ENCODE data around the gene SRRM1.
"Not testable (repeated sequence)": the region's sequence is repeated elsewhere in the genome, so short reads cannot be mapped to it uniquely, and the experiment has no call there.

Gene SRRM1

DNA sequence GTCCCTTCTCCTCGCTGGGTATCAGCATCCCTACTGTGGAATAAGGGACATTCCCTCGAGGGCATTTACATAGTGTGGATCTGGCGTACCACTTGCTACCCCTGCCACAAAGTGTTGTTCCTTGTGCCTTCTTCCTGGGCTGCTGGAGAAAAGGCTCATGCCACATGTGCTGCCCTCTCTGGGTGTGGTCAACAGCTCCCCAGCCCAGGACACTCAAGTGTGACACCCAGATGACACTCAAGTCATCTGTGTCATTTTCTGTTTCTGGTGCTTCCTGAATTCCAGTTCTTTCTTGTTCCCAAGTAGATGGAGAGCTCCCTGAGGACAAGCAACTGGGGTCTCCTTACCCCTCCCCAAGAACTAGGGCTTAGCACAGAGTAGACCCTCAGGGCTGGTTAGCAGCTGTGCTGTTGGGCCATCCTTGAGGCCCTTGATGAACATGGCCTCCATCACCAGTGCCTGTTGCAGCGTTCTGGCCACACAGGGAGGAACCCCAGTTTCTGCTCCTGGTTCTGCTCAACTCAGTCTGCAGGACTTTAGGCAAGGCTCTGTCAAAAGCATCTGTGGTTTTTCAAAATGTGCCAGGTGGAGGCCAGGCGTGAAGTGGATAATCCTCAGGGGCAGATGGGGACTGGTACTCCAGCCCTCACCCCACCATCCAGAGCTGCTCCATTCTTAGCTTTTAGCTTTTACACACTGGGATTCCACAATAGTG, 53.1 kb downstream of the SRRM1 start:
- DNase-seq: no peak

DNA sequence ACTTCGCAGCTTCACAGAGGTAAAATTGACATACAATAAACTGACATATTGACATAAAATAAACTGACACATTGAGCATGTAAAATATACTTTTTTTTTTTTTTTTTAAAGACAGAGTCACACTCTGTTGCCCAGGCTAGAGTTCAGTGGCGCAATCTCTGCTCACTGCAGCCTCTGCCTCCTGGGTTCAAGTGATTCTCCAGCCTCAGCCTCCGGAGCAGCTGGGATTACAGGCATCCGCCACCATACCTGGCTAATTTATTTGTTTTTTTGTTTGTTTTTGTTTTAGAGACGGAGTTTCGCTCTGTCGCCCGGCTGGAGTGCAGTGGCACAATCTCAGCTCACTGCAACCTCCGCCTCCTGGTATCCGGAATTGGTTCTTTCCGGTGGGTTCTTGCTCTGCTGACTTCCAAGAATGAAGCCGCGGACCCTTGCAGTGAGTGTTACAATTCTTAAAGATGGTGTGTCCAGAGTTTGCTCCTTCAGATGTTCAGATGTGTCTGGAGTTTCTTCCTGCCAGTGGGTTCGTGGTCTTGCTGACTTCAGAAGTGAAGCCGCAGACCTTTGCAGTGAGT, 53.7 kb downstream of the SRRM1 start:
- DNase-seq: no peak

DNA sequence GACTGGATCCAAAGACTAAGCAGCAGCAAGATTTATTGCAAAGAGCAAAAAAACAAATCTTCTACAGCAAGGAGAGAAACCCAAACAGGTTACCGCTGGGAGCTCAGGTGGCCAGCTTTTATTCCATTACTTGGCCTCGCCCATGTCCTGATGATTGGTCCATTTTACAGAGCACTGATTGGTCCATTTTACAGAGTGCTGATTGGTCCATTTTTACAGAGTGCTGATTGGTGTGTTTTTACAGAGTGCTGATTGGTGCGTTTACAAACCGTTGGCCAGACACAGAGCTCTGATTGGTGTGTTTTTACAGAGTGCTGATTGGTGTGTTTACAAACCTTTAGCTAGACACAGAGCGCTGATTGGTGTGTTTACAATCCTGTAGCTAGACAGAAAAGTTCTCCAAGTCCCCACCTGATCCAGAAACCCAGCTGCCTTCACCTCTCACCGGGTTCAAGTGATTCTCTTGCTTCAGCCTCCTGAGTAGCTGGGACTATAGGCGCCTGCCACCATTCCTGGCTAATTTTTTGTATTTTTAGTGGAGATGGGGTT, 54.4 kb downstream of the SRRM1 start:
- not testable (repeated sequence) for DNase-seq

DNA sequence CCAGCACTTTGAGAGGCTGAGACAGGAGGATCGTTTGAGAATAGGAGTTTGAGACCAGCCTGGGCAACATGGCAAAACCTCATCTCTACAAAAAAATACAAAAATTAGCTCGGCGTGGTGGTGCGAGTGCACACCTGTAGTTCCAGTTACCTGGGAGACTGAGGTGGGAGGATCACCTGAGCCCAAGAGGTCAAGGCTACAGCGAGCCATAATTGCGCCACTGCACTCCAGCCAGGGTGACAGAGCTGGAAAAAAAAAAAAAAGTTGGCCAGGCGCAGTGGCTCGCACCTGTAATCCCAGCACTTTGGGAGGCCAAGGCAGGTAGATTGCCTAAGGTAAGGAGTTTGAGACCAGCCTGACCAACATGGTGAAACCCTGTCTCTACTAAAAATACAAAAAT, 55.2 kb downstream of the SRRM1 start:
- not testable (repeated sequence) for DNase-seq

DNA sequence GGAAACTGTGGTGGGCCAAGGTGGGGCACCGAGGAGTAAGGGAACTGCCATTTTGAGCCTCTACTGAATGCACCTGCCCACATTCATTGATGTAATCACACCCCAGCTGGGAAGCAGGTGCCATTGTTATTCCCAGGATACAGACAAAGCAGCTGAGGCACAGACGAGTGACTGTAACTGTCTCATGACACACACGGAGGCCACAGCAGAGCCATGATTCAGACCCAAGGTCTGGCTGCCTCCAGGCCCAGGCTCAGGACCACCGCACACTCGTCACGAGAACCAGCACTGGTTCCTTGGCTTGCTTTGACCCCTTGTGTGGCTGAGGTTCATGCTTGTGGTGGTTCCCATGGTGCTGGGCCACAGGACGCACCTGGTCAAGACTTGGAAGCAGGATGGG, 56.5 kb downstream of the SRRM1 start:
- peak; percentile 28 to 68 for DNase-seq

DNA sequence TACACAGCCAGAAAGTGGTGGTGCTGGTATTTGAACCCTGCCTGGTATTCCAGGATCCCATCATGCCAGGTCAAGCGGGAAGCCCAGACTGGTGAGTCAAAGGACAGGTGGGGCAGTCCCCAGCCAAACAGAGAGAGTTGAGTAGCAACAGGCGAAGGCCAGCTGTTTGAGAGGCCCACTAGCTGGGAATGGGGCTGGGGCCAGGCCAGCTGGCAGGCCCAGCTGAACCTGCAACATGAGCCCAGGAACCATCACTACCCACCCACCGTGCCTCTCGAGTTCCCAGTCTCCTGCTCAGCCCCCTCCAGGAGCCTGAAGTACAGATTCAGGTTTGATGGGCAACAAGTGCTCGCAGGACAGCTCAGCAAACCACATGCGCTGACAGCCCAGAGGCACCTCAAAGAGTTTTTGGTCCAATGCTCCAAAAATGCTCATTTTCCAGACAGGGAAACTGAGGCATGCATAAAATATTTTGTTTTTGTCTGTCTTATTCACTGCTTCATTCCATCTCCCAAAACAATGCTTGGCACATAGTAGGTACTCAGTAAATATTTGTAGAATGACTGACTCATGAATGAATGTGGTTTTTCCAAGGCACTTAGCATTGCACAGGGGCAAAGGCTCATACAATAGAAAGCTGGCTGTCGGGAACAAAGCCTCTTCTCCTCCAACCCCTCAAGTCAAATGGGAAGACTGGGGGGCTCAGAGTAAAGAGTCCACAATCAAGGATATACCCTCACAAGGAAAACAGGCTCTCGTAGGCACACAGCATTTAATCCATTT, 59.6 kb downstream of the SRRM1 start:
- DNase-seq: peak; percentile 54 to 66

DNA sequence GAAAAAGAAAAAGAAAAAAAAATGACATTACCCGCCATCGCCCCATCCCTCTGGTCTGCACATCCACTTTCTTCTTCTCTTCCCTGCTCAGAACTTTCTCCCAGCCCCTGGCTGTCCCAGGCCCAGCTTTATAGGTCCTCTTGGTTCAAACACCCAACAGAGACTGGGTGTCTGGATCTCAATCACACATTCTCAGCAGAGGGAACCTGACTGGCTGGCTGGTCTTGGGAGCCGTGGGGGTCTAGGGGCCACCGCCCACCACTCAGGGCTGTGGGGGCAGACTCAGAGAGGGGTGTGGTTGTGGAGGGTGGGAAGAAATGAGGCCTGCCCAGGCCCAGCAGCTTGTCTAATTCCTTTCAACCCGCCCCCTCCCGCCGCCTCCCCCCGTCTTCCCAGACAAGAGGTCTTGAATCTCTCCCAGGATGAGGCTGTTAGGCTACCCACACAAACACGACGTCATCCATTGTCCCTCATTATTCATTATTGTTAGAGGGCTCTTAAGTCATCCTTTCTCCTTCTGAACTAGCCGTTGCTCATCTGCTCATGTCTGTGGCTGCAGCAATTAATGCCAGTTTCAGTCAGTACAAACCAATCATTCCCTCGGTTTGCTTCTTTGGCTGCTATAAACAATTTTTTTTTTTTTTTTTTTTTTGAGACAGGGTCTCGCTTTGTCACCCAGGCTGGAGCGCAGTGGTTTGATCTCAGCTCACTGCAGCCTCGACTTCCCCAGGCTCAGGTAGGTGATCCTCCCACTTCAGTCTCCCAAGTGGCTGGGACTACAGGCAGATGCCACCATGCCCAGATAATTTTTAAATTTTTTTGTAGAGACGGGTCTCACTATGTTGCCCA, 61.5 kb downstream of the SRRM1 start:
- peak; percentile 52 to 58 for DNase-seq

DNA sequence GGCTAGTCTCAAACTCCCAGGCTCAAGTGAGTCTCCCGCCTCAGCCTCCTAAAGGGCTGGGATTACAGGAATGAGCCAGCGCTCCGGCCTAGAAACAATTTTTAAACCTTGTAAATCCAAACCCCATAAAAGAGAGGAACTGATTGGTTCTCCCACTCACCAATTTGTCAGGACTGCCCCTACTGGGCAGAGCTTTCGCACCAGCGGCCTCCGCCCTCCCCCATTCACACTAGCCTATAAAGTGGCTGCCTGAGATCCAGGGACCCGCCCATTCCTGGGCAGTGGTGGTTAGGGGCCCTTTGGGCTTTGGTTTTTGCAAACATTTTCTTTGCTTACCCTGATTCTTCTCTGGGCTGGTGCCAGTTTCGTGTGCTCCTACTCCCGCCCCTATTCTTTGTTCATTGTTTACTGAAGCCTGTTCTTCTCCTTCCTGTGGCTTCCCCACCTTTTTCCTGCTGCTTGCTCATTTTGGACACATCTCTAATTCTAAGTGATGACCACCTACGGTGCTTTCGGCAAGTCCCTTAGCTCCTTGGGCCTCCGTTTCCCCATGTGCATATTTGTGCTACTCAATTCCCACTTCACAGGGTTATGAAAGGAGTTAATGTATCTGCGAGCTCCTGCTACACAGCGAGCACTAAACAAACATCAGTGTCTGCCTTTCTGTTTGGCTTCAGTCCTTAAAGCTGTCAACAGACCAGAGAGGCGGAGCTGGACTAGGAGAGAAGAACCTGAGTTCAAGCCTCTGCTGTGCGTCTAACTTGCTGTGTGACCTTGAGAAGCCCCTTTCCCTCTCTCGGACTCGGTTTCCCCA, 62.4 kb downstream of the SRRM1 start:
- peak; percentile 99 to 100 for DNase-seq

DNA sequence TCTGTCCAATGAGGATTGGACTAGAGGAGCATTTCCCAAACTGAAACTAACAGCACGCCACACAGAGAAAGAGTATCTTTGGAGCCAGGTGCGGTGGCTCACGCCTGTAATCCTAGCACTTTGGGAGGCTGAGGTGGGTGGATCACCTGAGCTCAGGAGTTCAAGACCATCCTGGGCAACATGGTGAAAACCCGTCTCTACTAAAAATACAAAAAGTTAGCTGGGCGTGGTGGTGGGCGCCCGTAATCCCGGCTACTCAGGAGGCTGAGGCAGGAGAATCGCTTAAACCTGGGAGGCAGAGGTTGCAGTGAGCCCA, 62.9 kb downstream of the SRRM1 start:
- not testable (repeated sequence) for DNase-seq

DNA sequence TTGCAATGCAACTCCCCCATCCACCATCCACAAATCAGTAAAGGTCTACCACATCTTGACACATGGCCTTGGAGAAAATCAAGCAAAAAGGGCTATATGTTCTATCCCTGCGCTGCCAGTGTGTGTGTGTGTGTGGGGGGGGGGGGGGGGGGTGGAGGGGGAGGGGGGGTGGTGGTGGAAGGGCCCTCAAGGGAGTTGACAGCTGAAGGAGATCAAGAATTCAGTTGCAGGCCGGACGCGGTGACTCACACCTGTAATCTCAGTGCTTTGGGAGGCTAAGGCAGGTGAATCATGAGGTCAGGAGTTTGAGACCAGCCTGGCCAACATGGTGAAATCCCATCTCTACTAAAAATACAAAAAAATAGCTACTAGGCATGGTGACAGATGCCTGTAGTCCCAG, 64.6 kb downstream of the SRRM1 start:
- DNase-seq: no peak

DNA sequence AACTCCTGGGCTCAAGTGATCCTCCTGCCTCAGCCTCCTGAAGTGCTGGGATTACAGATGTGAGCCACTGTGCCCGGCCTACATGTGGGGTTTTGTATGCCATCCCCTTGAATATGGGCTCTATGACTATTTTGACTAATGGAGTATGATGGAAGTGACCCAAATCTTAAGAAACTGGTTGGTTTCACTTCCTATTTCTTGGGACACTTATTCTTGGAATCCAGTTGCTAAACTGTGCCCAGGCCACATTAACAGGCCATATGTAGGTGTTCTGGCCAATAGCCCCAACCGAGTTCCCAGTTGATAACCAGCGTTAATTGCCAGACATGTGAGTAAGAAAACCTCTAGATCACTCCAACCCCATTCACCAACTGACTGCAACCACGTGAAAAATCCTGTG, 65.8 kb downstream of the SRRM1 start:
- DNase-seq: no peak

DNA sequence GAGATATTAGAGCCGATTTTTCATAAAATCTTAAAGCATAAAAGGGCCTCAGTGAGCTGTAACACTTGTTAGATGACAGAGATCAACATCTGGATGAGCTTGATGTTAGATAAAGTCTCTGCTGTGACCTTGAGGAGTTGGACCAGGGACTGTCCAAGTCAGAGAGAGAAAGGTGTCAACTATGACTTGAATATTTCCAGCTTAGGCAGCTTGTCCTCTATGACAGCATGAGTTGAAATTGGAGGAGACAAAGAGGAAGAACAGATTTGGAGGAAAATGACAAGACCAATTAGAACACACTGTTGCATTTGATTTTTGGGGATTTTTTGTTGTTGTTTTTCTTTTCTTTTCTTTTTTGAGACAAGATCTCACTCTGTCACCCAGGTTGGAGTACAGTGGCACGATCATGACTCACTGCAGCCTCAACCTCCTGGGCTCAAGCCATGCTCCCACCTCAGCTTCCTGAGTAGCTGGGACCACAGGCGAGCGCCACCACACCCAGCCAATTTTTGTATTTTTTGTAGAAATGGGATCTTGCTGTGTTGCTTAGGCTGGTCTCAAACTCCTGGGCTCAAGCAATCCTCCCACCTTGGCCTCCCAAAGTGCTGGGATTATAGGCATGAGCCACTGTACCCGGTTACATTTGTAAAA, 66.8 kb downstream of the SRRM1 start:
- DNase-seq: no peak

DNA sequence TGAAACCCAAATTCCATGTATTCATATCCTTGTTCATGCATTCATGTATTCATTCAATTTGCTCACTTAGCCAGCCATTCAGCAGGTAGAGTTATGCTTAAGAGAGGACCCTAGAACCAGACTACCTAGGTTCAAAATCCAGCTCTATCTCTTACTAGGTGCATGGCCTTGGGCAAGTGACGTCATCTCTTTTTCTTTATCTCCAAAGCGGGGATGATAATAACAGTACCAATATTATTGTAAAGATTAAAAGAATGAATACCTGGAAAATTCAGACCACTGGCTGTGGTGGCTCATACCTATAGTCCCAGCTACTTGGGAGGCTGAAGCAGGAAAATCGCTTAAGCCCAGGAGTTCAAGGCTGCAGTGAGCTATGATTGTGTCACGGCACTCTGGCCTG, 68.2 kb downstream of the SRRM1 start:
- DNase-seq: no peak

DNA sequence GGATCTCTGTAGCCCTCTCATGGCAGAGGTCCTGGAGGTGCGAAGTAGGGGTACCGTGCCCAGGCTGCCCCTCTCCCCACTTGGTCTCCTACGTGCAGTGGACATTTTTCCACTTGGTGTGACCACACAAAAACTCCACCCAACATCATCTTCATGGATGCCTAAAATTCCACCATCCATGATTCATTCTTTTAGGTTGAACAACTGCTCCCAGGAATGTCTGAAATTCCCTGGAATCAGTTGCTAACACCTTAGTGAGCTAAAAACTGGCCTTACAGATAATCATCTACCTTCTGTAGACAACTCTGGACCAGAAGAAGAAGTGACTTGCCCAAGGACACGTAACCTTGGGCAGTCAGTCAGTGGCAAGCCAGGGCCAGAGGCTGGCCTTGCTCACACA, 70.1 kb downstream of the SRRM1 start:
- DNase-seq: no peak

DNA sequence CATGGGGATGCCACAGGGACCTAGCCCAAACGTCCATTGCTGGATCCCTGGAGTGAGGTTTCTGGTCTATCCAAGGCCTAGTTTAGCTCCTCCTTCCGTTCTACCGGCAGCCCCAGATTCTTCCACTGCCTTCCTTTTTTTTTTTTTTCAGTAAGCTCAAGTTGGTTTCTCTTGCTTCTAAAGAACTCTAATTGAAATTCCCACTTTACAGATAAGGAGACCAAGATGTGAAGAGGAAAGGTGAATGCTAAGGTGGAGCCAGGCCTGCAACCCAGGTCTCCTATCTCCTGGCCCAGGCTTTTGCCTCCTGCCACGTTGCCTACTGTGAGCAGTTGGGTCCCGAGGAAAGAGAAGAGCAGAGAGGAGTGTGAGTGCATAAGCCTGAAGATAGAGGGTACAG, 70.6 kb downstream of the SRRM1 start:
- no peak for DNase-seq

DNA sequence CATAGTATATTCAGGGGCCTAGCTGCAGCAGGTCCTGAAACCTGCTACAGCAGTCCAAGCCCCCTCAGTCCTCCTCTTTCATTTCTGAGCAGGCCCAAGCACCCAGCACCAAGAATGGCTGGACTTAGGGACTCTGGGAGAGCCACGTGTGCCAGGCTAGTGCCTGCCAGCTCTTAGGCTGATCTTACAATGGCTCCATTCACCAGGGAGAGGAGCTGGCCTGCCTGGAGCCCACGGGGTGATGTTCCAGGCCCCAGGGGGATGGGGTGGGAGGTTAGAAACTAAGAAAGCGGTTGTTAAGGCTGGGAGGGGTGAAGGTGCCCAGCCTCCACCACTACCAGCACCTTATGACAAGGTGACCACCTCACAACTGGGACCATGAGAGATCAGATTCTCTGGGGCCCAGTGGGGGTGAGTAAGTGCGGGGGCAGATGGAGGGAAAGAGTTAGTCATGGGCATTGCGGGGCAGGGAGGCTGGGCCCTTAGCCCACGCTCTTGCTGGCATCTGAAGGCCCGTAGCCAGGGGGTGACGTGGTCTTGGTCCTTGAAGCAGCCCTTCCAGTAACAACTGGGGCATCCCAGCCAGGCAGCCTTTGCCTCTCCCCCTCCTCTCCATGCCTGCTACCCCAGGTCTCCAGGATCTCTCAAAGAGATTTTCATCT, 71.9 kb downstream of the SRRM1 start:
- DNase-seq: no peak

DNA sequence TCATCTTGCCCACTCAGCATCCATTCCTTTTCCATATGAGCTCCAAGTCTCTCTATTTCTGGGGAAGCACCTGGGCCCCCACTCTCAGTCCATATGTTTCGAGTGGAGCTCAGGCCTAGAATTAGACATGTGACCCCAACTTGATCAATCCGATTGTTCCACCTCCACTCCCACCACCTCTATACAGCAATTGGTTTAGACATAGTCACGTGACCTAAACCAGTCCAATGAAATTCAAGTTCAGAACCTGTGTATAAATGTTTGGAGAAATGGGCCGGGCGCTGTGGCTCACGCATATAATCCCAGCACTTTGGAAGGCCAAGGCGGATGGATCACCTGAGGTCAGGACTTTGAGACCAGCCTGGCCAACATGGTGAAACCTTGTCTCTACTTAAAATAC, 72.6 kb downstream of the SRRM1 start:
- DNase-seq: no peak

DNA sequence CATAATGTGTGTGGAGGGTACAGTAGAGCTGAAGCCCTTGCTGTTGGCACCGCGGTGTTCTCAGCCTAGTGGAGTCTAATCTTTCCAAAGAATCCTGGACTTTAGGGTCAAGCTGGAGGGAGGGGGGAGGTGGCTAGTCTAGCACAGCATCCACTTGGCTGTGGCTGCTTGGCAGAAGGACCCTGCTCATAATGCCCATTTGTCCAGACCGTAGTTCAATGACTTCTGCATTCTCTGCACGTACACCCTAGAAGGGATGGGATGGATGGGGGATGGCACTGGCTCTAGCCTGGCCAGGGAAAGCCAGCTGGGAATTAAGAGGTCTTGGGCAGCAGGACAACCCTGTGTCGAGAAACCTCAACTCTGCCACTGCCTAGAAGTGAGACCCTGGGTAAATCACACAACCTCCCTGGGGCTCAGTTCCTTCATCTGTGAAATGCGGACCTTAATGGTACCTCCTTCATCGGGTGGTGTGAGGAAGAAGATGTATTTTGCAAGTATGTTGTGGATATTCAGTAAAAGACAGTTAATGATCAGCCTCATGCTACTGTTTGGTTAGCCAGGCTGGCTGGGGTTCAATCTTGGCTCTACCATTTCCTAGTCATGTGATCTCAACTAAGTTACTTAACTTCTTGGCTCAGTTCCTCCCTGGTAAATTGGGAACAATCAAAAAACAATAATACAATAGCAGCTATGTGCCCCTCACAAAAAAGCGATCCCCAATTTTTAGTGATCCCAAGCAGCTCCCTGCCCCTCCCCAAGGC, 75.0 kb downstream of the SRRM1 start:
- DNase-seq: no peak

DNA sequence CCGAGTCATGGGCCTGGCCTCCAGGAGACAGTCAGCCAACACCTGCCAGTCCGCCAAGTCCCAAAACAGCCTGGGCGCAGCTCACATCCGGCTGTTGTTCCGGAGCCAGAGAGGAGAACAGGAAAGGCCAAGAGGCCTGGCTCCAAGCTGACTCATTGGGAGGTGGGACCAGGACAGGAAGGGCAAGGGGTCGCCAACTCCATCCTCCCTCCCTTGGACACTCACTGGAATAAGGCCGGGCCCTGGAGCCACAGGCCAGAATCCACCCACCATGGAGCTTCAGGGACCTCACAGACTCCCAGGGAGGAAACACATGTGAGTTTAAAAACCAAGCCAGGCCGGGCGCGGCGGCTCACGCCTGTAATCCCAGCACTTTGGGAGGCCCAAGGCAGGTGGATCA, 77.0 kb downstream of the SRRM1 start:
- no peak for DNase-seq

DNA sequence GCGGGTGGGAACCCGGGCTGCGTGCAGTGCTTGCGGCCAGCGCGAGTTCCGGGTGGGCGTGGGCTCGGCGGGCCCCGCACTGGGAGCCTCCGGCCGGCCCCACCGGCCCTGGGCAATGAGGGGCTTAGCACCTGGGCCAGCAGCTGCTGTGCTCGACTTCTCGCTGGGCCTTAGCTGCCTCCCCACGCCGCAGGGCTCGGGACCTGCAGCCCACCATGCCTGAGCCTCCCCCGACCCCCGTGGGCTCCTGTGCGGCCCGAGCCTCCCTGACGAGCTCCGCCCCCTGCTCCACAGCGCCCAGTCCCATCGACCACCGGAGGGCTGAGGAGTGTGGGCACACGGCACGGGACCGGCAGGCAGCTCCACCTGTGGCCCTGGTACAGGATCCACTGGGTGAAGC, 78.4 kb downstream of the SRRM1 start:
- DNase-seq: no peak

Data from NCI-H2081 (cell line).